ENCODE results near the gene HOXA10.

The HOXA10 gene

DNA sequence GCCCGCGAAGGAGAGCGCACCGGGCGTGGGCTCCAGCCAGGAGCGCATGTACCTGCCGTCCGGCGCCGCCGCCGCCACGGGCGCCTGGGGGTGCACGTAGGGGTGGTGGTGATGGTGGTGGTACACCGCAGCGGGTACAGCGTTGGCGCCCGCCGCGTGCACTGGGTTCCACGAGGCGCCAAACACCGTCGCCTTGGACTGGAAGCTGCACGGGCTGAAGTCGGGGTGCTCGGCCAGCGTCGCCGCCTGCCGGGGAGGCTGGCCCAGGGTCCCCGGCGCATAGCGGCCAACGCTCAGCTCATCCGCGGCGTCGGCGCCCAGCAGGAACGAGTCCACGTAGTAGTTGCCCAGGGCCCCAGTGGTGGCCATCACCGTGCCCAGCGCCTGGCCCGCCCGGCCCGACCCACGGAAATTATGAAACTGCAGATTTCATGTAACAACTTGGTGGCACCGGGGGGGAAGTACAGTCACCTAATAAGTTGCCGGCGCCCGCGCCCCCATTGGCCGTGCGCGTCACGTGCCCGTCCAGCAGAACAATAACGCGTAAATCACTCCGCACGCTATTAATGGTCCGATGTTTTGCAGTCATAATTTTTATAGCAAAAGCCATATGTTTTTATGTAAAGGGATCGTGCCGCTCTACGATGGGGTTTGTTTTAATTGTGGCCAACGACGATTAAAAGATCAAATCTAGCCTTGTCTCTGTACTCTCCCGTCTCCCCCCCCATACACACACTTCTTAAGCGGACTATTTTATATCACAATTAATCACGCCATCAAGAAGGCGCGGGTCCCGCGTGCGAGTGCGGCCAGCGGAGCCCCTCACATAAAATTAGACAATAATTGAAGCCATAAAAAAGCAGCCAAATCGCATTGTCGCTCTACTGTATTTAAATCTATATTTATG is 8.8 kb downstream of the HOXA10 start, which contains the start of gene HOXA9:
Gene HOXA9 (minus strand): TSS at position 449 of the 907 bp plus-strand sequence. CDS start 80 bp downstream, at position 369.
- peak; percentile 35 for DNase-seq

GRCh38 chr7:27164367-27165088 is 9.6 kb downstream of the HOXA10 start:
- DNase-seq, result no peak

- DNase-seq, result no peak
Measured at GRCh38 chr7:27164045-27164366, 10.1 kb downstream of the HOXA10 start.

DNA sequence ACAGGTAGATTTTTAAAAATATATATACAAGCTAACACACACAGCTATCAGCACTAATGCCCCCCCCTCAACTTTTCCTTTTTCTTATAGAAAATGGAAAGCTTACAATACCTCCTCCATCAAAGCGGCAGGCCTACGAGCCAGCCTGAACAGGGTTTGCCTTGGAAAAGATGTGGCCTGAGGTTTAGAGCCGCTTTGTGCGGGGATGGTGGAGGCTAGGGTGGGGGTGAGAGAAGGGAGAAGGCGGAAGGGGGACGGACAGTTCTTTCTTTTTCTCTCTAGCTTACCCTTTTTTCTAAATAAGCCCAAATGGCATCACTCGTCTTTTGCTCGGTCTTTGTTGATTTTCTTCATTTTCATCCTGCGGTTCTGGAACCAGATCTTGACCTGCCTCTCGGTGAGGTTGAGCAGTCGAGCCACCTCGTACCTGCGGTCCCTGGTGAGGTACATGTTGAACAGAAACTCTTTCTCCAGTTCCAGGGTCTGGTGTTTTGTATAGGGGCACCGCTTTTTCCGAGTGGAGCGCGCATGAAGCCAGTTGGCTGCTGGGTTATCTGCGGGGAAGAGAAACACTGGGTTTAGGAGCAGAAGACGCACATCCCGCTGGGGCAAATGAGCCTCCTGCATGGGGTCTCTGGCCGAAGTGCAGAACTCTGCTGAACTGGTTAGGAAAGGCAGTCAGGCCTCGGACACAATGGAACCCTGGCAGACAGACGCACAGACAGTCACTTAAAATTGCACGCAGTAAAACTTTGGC is 10.7 kb downstream of the HOXA10 start:
- DNase-seq, result no peak

DNA sequence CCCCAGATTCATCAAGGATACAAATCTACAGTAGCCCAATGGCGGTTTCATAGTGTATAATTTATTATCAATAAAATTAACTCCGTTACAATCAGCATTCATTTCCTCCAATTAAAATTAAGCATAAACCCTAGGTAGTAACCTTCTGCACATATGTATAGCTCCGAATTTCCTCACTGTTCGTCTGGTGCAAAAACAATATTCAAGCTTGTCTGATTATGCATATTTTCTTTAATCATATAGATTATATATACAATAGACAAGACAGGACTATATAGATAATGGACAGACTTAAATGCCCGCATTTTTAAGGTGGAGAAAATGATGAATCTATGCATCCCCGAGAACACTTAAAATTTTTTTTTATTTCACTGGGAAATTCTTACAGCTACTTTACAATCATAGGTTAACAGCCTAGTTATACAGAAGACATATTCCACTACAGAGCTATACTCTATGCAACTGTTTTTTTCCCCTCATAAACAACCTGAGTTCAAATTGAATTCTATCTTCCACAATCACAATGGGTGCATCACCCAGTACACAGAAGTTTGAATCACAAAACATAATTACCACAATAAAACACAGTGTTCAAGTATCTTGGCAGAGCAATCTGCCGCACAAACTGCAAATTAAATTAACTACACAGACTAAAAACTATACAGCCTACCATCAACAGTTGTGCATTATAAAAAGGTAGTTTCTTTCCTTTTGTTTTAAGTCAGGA is 11.4 kb downstream of the HOXA10 start:
- no peak for DNase-seq

DNA sequence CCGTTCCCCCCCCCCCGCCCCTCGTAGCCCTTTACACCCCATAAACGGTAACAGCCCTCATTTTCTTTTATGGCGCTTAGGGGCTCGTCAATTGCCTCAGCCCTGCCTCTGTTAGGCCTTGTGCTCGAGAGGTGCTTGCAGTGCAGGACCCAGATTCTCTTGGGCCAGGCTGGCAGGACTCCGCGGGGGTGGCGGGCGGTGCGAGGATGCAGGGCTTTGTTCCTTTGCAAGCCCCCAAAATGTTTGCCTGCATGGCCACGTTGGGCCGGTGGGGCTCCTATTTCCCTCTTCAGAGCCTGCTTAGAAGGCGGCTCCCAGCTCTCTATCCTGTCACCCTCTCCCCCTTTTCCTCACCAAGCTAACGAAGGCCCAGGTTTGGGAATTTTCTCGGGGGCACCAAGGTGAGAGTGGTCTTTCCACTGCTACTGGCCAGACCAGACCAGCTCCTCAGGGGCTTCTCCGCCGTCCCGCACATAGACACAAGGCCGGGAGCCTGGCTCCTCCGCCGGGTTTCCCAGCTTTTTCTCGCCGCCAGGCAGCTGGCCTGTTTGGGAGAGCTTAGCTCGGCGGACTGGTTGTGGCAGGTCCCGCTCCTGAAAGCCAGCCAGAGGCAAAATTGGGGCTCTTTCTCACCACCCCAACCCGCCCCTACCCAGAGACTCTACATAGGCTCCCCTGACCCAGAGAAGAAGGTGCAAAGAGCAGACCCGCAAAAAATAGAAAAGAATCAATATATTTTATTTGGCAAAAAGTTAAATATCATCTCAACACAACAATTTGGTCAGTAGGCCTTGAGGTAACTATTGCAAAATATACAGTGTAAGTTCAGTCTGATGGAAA is 12.2 kb downstream of the HOXA10 start:
- no peak for DNase-seq

GRCh38 chr7:27161214-27161720 is 12.9 kb downstream of the HOXA10 start:
- DNase-seq, result no peak

- DNase-seq, result peak; percentile 87
Measured at GRCh38 chr7:27160546-27161213, 13.4 kb downstream of the HOXA10 start.

GRCh38 chr7:27160145-27160545 is 14.0 kb downstream of the HOXA10 start:
- no peak for DNase-seq

GRCh38 chr7:27159266-27160144 is 14.6 kb downstream of the HOXA10 start:
- no peak for DNase-seq

- no peak for DNase-seq
Measured at GRCh38 chr7:27158436-27159265, 15.5 kb downstream of the HOXA10 start.

- no peak for DNase-seq
Measured at GRCh38 chr7:27157702-27158431, 16.3 kb downstream of the HOXA10 start.

- DNase-seq, result no peak
Measured at GRCh38 chr7:27156916-27157701, 17.0 kb downstream of the HOXA10 start.

GRCh38 chr7:27156508-27156898 is 17.6 kb downstream of the HOXA10 start, which contains the start of gene HOXA7:
Gene HOXA7, minus strand, starts transcription at chr7:27156675. Its CDS starts 130 bp downstream, at chr7:27156545.
- DNase-seq, result no peak

DNA sequence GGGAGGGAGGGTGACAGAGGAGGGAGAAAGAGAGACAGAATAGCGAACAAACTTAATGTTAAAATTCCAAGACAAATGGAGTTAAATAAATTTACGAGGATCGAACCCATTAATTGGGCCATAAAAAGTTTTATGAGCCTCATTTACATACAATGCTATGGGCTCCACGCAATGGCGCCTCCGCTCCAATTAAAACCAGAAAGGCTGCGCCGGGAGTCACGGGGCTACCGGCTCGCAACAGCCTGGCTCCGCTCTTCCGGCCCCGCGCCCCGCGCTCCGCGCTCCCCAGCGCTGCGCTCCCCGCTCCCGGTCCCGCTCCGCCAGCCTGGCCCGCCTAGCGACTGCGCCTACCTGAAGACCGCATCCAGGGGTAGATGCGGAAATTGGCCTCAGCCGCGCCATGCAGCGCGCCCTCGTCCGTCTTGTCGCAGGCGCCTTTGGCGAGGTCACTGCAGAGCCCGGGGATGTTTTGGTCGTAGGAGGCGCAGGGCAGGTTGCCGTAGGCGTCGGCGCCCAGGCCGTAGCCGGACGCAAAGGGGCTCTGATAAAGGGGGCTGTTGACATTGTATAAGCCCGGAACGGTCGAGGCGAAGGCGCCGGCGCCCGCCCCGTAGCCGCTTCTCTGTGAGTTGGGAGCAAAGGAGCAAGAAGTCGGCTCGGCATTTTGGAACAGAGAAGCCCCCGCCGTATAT is 18.2 kb downstream of the HOXA10 start:
- DNase-seq, result no peak

Data from CD4-positive, alpha-beta T cell treated with Interleukin-12 subunit alpha and Interleukin-12 subunit beta, for 1 hour (primary cell).